ENCODE data around the gene ZMIZ1. TPM values are rescaled to one million over a fixed set of nuclear protein-coding genes. Genes with fewer than 3 reads are reported as not detected.

ZMIZ1 gene
- total RNA-seq, 1 donor from 2014 or later, result 50.1 TPM

- DNase-seq (ENCODE audit: extremely low read depth, low read depth, low spot score), result no peak
These were observed 276.7 kb downstream of the ZMIZ1 start for GRCh38 chr10:79345241-79346011.

GRCh38 chr10:79346012-79346340 is 277.2 kb downstream of the ZMIZ1 start:
- no peak for DNase-seq (ENCODE audit: extremely low read depth, low read depth, low spot score)

- DNase-seq (ENCODE audit: extremely low read depth, low read depth, low spot score), result no peak
These were observed 277.8 kb downstream of the ZMIZ1 start for GRCh38 chr10:79346388-79347225.

DNA sequence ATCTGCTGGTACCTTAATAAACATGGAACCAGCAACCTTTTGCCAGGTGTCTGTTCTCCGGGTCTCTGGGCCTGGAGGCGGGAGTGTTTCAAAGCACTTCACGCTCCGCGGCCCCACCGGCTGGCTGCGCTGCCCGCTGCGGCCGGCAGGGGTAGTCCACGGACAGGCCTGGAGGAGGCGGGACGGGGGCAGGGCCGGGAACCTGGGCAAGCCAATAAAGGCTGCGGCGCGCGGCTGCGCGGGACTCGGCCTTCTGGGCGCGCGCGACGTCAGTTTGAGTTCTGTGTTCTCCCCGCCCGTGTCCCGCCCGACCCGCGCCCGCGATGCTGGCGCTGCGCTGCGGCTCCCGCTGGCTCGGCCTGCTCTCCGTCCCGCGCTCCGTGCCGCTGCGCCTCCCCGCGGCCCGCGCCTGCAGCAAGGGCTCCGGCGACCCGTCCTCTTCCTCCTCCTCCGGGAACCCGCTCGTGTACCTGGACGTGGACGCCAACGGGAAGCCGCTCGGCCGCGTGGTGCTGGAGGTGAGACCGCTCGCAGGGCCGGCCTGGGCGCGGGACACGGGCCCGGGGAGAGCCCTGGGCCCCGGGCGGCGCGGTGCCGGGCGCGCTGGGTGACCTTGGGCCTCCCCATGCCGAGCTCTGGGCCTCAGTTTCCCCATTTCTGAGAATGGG is 278.6 kb downstream of the ZMIZ1 start, which contains the start of gene PPIF:
Gene PPIF (plus strand): TSS at position 244 of the 668 bp plus-strand sequence. CDS start 80 bp downstream, at position 324.
- DNase-seq (ENCODE audit: extremely low read depth, low read depth, low spot score), result peak; percentile 31

DNA sequence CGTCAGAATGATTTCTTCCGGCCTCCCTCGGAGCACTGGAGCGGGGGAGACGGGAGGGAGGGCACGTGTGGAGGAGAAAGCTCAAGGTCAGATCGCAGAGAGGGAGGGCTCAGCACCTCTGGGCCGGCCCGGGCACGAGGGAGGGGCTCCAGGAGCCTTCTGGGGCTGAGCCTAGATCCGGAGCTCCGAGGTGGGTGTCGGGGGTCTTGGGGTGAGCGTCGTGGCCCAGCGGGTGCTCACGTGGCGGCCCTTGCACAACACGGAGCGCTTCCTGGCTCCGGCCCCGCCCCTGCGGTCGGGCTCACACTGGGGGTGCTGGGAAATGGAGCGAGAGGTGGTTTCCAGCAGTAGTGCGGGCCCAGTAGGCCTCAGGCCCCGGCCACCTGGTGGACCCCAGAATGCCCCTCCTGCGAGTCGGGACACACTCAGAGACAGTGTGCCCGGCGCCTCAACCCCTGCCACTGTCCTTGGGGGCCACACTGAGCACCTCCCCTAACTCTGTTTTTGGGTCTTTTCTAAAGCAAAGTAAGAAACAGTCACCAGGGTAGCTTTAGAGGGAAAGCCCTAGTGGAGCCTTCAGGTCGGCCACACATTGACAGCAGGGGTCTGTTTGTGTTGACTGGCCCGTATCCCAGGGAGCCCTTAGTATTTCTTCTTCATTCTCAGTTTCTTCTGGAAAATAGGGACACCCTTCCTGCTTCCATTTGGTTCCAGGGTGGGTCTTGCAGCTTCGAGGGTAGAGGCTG is 279.3 kb downstream of the ZMIZ1 start:
- DNase-seq (ENCODE audit: extremely low read depth, low read depth, low spot score), result no peak

DNA sequence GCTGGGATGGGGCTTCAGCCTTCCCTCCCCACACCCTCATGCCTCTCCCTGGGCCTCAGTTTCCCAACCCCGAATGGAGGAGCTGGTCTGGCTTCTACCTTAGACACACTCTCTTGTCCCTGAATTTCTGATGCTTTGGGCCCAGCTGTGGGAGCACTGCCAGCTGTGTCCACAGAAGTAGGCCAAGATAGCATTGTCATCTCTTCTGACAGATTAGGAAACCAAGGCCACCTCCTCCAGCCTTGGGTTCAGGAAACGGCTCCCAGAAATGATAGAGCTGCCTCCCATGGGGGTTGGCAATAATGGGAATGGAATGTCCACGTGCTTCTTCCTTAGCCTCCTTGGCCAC is 279.8 kb downstream of the ZMIZ1 start:
- no peak for DNase-seq (ENCODE audit: extremely low read depth, low read depth, low spot score)

DNA sequence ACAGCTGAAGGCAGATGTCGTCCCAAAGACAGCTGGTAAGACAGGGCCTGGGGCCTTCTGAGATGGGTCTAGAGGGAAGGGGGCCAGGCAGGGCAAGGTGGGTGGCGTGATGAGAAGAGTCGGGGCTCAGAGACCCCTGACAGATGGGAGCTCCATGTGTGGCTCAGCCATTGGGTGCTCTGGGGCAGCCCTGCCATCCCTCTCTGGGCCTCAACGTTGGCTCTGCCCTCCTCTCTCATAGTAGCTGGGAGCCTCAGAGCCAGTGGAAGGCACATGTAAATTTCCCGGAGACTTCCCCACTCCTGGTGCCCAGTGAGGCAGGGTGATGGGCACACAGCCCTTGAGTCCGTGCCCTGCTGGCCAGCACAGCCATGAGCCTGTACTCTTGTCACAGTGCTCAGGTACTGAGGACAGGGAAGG is 280.3 kb downstream of the ZMIZ1 start:
- no peak for DNase-seq (ENCODE audit: extremely low read depth, low read depth, low spot score)

DNA sequence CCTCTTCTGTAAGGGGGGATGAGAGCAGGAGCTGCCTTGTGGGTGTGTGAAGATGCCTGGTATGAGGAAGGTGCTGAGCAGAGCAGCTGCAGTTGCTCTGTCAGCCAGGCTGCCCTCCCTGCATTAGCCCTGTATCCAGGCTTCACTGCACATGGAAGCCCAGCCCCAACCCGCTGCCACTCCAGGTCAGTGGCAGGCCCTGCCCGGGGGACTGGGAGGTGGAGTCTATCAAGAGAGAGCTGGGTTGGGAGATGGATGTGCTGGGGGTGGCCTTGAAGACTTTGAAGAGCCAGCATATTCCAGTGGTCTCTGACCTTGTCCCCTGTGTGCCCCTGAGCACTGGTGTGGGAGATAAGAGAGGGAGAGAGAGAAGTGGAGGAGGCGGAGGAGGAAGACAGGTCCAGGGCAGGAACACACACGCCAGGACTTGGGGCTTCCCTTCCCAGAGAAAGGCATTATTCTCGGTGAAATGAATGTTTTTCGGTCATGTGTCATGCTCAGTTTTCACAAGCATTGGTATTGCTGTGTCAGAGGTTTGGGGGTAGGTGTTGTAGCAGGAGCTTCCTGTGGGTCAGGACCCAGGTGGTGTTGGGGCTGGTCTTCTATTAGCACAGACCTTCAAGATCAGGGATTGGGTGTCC is 281.1 kb downstream of the ZMIZ1 start:
- DNase-seq (ENCODE audit: extremely low read depth, low read depth, low spot score), result no peak

DNA sequence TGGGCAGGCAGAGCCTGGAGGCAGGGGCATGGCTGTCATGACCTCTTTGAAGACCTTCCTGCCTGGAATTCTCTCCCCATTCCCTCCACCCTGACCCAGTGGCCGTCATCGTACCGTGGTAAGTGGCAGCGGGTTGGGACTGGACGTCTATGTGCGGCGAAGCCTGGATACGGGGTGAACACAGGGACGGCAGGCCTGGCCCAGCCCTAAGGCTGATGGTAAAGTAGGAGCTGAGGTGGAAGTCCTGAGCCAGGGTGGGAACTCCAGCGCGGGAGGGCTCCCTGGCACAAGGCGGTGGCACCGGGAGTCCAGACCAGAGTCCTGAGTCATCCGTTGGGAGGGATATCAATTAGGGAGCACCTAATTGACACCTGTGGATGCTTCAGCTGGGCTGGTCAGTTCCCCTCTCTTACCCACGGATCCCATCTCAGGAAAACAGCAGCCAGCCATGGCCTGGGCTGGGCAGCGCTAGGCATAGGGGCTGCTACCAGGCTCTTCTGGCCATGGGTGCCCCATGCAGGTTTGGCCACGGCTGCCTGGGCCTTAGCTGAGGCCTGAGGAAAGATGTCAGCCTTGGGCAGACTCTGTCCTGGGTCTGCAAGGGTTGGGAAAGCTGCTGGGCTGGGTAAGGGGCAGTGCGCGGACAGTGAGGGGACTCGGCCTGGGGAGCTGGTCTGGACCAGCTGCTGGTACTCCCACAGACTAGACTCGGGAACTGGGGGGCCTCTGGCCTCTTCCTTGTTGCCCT is 281.8 kb downstream of the ZMIZ1 start:
- DNase-seq (ENCODE audit: extremely low read depth, low read depth, low spot score), result no peak

DNA sequence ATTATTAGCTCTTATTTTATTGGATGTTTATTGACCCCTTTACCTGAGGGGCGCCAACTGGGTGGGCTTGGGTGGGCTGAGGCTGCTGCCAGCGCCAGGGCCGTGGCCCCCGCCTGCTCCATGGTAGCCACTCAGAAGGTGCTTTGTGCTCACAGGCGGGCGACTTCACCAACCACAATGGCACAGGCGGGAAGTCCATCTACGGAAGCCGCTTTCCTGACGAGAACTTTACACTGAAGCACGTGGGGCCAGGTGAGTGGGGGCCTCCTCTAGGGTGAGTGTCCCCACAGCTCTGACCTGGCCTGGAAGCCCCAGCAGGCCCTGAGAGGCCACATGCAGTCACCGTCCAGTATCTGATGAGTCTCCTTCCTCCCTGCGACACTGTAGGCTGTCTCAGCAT is 282.6 kb downstream of the ZMIZ1 start:
- no peak for DNase-seq (ENCODE audit: extremely low read depth, low read depth, low spot score)

GRCh38 chr10:79352035-79352877 is 283.5 kb downstream of the ZMIZ1 start:
- DNase-seq (ENCODE audit: extremely low read depth, low read depth, low spot score), result no peak

DNA sequence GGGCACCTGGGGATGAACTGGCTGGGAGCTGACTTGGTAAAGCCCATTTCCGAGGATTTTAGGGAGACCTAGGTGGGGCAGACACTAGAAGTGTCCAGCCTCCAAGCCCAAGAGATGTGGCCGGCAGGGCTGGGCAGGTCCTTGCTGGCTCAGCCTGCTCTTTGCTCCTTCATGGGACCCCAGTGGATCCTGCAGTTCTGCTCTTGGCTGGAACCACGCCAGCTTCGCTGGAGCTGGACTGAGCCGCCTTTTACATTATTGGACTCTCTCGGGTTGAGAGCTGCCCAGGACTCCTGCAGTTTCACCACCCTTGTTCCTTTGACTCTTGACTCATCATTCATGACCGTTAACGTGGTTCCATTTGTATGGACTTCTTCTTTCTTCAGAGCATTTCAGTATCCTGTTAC is 284.2 kb downstream of the ZMIZ1 start:
- no peak for DNase-seq (ENCODE audit: extremely low read depth, low read depth, low spot score)

GRCh38 chr10:79353726-79354125 is 285.0 kb downstream of the ZMIZ1 start:
- DNase-seq (ENCODE audit: extremely low read depth, low read depth, low spot score), result no peak

DNA sequence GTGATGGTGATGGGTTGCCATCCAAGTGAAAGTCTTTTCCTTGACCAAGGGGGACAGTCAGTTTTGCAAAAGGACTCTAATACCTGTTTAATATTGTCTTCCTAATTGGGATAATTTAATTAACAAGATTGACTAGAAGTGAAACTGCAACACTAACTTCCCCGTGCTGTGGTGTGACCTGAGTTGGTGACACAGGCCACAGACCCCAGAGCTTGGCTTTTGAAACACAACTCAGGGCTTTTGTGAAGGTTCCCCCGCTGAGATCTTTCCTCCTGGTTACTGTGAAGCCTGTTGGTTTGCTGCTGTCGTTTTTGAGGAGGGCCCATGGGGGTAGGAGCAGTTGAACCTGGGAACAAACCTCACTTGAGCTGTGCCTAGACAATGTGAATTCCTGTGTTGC is 285.4 kb downstream of the ZMIZ1 start:
- DNase-seq (ENCODE audit: extremely low read depth, low read depth, low spot score), result no peak

- no peak for DNase-seq (ENCODE audit: extremely low read depth, low read depth, low spot score)
These were observed 285.8 kb downstream of the ZMIZ1 start for GRCh38 chr10:79354615-79355014.

DNA sequence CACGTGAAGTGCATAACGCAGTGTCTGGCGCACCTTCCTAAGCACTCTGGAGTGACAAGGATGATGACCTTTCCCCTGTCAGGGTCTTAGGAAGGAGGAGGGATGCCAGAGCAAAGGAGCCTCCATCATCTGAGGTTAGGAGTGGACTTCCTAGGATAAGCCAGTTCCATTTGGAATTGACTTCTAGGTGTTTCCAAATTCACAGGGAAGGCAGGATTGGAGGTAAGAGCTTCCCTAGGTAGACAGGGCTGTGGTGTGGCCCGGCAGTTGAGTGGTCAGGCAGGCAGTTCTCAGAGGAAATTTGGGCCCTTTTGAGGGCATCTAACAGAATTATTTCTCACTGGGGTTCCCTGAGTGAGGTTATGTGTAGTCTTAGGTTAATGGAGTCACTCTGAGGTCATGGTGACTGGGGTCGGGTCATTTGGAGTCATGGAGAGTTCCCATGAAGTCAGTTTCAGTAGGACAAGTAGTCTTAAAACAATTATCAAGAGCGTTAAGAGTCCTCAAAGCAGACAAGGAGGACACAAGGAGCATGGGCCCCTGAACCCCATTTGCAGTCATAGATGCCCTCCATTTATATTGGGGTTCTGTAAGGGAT is 286.8 kb downstream of the ZMIZ1 start:
- no peak for DNase-seq (ENCODE audit: extremely low read depth, low read depth, low spot score)

DNA sequence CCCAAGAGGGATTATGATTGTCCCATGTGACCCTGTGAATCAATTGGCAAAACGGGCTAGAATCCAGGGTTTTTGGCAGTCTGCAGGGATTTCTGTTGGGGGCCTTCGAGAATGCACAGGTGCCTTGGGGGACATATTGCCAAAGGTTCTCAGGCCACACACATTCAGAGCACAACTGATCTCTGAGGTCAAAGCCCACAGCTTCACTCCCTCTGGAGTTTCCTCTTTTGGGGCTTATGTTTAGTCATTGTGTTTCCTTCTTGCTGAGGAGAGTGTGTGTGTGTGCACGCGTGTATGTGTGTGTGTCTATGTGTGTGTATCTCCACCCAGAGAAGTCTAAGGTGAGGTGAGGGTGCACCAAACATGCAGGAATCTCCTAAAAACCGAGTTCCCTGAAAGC is 287.3 kb downstream of the ZMIZ1 start:
- no peak for DNase-seq (ENCODE audit: extremely low read depth, low read depth, low spot score)

GRCh38 chr10:79357180-79357579 is 288.4 kb downstream of the ZMIZ1 start:
- no peak for DNase-seq (ENCODE audit: extremely low read depth, low read depth, low spot score)
